Loucy (cell line): ENCODE measurements around the gene SYNE2.
"Not testable (repeated sequence)": the region's sequence is repeated elsewhere in the genome, so short reads cannot be mapped to it uniquely, and the experiment has no call there.

Experiments used
- H2AFZ ChIP-seq: fragments of 200-600 bp; sonication (generic); 2 replicates; pipeline ENCODE4 v1.6.0; 2016; ENCODE audit warnings: antibody characterized with exemption, mild to moderate bottlenecking, low read length, moderate library complexity
- H3F3A ChIP-seq: fragments of 200-600 bp; 2 replicates; pipeline ENCODE4 v1.6.0; 2016; ENCODE audit warnings: antibody characterized with exemption, low read depth, mild to moderate bottlenecking
- H3K27me3 ChIP-seq: fragments of 200-600 bp; sonication (generic); 2 replicates; pipeline ENCODE4 v1.6.1; 2014; ENCODE audit warnings: low read length, mild to moderate bottlenecking; ENCODE audit not compliant: insufficient read depth, poor library complexity, severe bottlenecking
- H3K36me3 ChIP-seq: fragments of 200-600 bp; sonication (generic); 2 replicates; pipeline ENCODE4 v1.6.1; 2016; ENCODE audit warnings: low read length; ENCODE audit not compliant: insufficient read depth
- H3K4me1 ChIP-seq: fragments of 200-600 bp; sonication (generic); 2 replicates; pipeline ENCODE4 v1.5.1; 2014; ENCODE audit warnings: low read length, mild to moderate bottlenecking; ENCODE audit not compliant: insufficient read depth, poor library complexity, severe bottlenecking
- H3K4me2 ChIP-seq: fragments of 200-600 bp; sonication (generic); 2 replicates; pipeline ENCODE4 v1.6.0; 2014; ENCODE audit warnings: antibody characterized with exemption, low read length, low read depth, mild to moderate bottlenecking; ENCODE audit not compliant: poor library complexity, severe bottlenecking
- H3K4me3 ChIP-seq: fragments of 200-600 bp; sonication (generic); 2 replicates; pipeline ENCODE4 v1.5.1; 2014; ENCODE audit warnings: low read length, mild to moderate bottlenecking, mixed read lengths; ENCODE audit not compliant: poor library complexity, severe bottlenecking
- H3K79me2 ChIP-seq: fragments of 200-600 bp; sonication (generic); 2 replicates; pipeline ENCODE4 v1.6.1; 2014; ENCODE audit warnings: low read length; ENCODE audit not compliant: insufficient read depth
- H3K9ac ChIP-seq: fragments of 200-600 bp; sonication (generic); 2 replicates; pipeline ENCODE4 v1.6.0; 2014; ENCODE audit warnings: mild to moderate bottlenecking, low read depth, low read length, moderate library complexity; ENCODE audit not compliant: poor library complexity, severe bottlenecking
- H3K9me2 ChIP-seq: fragments of 200-600 bp; sonication (generic); replicated peaks from 2 replicates; pipeline ENCODE4 v1.6.1; 2016; ENCODE audit warnings: low read depth, low read length, mixed read lengths
- H3K9me3 ChIP-seq: fragments of 200-600 bp; sonication (generic); 2 replicates; pipeline ENCODE4 v1.6.1; 2014; ENCODE audit warnings: mild to moderate bottlenecking, antibody characterized with exemption, low read length, low read depth; ENCODE audit not compliant: insufficient read depth
- H4K20me1 ChIP-seq: fragments of 200-600 bp; sonication (generic); 2 replicates; pipeline ENCODE4 v1.6.0; 2014; ENCODE audit warnings: antibody characterized with exemption, low read length, mild to moderate bottlenecking; ENCODE audit not compliant: insufficient read depth, poor library complexity, severe bottlenecking
- EZH2phosphoT487 ChIP-seq: fragments of 200-600 bp; IDR thresholded peaks from 2 replicates; pipeline ENCODE4 v1.6.1; 2018; ENCODE audit warnings: antibody characterized with exemption, mild to moderate bottlenecking, moderate library complexity, borderline replicate concordance
- TF ChIP-seq, protein P1 (sequence below): fragments of 200-600 bp; sonication (generic); conservative IDR thresholded peaks from 2 replicates; pipeline ENCODE4 v1.5.1; 2014; ENCODE audit warnings: mild to moderate bottlenecking, antibody characterized with exemption, low read length

Gene SYNE2

DNA sequence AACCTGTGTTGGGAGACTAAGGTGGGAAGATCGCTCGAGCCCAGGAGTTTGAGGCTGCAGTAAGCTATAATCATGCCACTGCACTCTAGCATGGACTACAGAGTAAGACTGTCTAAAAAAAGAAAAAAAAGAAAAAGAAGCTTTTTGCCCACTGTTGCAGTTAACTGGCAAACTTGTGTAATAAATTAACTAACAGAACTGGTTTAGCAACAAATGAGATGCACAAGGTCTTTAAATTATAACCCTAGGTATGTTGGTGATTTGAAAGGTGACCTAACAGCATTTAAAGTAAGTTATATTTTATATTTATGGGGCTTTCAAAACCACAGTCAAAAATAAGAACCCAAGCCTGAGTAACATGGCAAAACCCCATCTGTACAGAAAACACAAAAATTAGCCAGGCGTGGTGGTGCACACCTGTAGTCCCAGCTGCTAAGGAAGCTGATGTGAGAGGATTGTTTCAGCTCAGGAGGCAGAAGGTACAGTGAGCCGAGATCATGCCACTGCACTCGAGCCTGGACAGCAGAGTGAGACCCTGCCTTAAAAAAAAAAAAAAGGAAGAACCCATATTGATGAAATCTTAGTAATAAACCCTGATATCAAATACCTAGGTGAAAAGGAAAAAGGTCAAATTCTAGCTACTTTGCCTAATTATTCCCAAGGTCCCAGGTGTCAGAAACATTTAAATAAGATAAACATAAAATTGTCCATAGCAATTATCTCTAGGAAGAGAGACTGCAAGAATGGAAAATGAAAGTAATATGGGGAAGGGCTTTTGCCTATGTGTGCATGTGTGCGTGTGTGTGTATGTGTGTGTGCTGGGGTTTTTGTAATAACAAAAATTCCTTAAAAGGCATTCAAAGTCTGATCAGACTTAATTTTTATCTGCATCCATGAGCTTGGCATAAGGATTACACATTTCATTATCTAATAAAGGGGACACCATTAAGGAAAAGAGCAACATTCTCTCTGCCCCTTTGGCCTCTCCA, 15.4 kb downstream of the SYNE2 start:
- Histone ChIP-seq H3K4me2 (peak overlapping the region; percentile 55), H3K27me3 (no peaks in the 10 kb centered on the region), H4K20me1 (no peaks in the 10 kb centered on the region), H3K4me3 (peak overlapping the region; percentile 45), H3K9ac (no peak overlapping the region), H3K9me2 (no peaks in the 10 kb centered on the region), H3K79me2 (peaks cover 44% of the 10 kb centered on the region), H2AFZ (peak overlapping the region; percentile 7; the same call in 1 of the 2 replicates), H3K4me1 (peaks cover 25% of the 10 kb centered on the region), H3K36me3 (no peaks in the 10 kb centered on the region), H3K9me3 (no peaks in the 10 kb centered on the region), H3F3A (no peaks in the 10 kb centered on the region)
- TF ChIP-seq, protein P1, sequence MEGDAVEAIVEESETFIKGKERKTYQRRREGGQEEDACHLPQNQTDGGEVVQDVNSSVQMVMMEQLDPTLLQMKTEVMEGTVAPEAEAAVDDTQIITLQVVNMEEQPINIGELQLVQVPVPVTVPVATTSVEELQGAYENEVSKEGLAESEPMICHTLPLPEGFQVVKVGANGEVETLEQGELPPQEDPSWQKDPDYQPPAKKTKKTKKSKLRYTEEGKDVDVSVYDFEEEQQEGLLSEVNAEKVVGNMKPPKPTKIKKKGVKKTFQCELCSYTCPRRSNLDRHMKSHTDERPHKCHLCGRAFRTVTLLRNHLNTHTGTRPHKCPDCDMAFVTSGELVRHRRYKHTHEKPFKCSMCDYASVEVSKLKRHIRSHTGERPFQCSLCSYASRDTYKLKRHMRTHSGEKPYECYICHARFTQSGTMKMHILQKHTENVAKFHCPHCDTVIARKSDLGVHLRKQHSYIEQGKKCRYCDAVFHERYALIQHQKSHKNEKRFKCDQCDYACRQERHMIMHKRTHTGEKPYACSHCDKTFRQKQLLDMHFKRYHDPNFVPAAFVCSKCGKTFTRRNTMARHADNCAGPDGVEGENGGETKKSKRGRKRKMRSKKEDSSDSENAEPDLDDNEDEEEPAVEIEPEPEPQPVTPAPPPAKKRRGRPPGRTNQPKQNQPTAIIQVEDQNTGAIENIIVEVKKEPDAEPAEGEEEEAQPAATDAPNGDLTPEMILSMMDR = no peak
- TF ChIP-seq EZH2phosphoT487 = no peak

DNA sequence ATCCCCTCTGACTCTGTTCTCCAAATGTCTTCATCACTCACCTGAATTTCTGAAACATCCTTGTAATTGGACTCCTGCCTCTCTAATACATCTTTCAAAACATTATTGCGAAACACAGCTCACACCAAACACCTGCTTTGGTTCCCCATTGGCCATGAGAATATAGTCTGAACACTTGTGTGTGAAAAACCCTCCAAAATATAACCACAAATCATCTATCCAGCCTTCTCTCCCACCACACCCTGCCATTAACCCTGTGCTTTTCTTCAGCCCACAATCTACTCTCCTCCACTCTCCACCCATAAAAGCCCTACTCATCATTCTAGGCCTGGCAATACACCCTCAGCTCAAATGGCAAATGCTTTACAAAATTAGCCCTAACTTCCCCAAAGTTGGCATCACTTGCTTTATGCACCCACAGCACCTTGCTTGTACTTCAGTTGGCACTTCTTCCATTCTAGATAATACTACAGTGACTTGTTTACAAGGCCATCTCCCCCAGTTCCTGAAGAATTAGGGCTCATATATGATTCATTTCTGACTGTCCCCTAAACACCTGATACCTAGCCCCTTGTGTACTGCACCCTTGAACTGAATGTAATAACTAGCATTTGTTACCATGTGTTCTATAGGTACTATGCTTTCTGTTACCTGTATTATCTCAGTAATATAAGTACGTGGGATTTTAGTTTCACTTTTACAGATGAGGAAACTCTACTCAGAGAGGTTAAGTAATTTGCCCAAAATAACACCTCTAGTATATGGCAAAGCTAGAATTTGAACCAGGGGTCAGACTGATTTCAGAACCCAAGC, 17.3 kb downstream of the SYNE2 start:
- H3F3A ChIP-seq, H3K9me2 ChIP-seq, H3K36me3 ChIP-seq, H3K9me3 ChIP-seq, H3K27me3 ChIP-seq, H4K20me1 ChIP-seq: not testable (repeated sequence)
- Histone ChIP-seq H3K4me1 (peaks cover 27% of the 10 kb centered on the region), H3K9ac (peak overlapping the region; percentile 2), H2AFZ (peak overlapping the region; percentile 74), H3K4me3 (peak overlapping the region; percentile 69), H3K79me2 (peaks cover 46% of the 10 kb centered on the region), H3K4me2 (peak overlapping the region; percentile 75)

DNA sequence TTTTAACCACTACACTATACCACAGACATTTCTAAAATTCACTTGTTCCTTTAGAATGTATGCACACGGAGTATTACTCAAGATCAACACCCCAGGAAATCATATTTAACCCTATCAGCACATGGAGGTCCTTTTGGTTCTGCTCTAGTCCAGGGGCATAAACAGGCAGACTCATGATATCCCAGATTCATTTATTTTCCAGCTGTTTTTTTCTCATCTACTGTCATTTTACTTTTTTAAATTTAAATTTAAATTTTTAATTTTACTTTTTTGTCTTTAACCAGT, 17.9 kb downstream of the SYNE2 start:
- not testable (repeated sequence) for H3K27me3 ChIP-seq, H4K20me1 ChIP-seq, H3K36me3 ChIP-seq, H3K9ac ChIP-seq, H2AFZ ChIP-seq, H3K9me3 ChIP-seq, H3K9me2 ChIP-seq, H3F3A ChIP-seq
- Histone ChIP-seq H3K4me3 (peak overlapping the region; percentile 52), H3K4me1 (peaks cover 27% of the 10 kb centered on the region), H3K79me2 (peaks cover 47% of the 10 kb centered on the region), H3K4me2 (peak overlapping the region; percentile 47)

DNA sequence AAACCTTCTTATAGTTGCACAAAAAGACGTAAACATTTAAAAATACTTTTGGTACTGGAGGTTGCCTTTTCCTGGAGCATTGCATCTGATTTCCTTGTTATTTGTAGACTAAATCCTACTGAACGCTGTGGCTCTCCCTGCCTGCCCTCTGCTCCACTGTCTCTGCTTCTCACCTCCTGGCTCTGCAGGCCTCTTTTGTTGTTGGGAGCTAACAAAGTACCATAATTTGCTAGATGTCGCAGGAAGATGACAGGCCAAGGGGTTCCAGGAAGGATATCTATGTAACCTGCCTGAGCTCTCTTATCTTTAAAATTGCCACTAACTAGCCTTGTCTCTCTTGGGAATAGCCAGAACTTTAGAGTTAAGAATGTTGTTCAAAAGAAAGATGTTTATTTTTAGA, 21.4 kb downstream of the SYNE2 start:
- Histone ChIP-seq H3K9me3 (no peaks in the 10 kb centered on the region), H3K9me2 (no peaks in the 10 kb centered on the region), H3K4me3 (no peak overlapping the region), H4K20me1 (no peaks in the 10 kb centered on the region), H2AFZ (peak overlapping the region; percentile 7; the same call in 1 of the 2 replicates), H3K4me2 (no peak overlapping the region), H3K79me2 (peaks cover 21% of the 10 kb centered on the region; the same call in 1 of the 2 replicates), H3K4me1 (peaks cover 15% of the 10 kb centered on the region), H3K9ac (no peak overlapping the region), H3F3A (no peaks in the 10 kb centered on the region), H3K36me3 (no peaks in the 10 kb centered on the region), H3K27me3 (no peaks in the 10 kb centered on the region)
- TF ChIP-seq, protein P1 = no peak
- no peak for TF ChIP-seq EZH2phosphoT487
